Activated naive CD4-positive, alpha-beta T cell treated with anti-CD3 and anti-CD28 coated beads, Interleukin-2, amount 50 U/mL, for 24 hours (primary cell): Measurements from ENCODE around the gene CREB3L1.
A peak's percentile ranks its signal among the peaks of the same experiment; 100 is the strongest.

Experiments used
- H3K27ac Mint-ChIP-seq: one replicate; pipeline ENCODE4 v1.8.0; 2021; ENCODE audit warnings: mild to moderate bottlenecking, mixed read lengths
- H3K27me3 Mint-ChIP-seq: one replicate; pipeline ENCODE4 v1.8.0; 2021; ENCODE audit warnings: mixed read lengths
- H3K36me3 Mint-ChIP-seq: one replicate; pipeline ENCODE4 v1.8.0; 2021; ENCODE audit warnings: mixed read lengths
- H3K4me1 Mint-ChIP-seq: one replicate; pipeline ENCODE4 v1.8.0; 2021; ENCODE audit warnings: mixed read lengths
- H3K4me3 Mint-ChIP-seq: one replicate; pipeline ENCODE4 v1.8.0; 2021; ENCODE audit warnings: mild to moderate bottlenecking, mixed read lengths
- H3K9me3 Mint-ChIP-seq: one replicate; pipeline ENCODE4 v1.8.0; 2021; ENCODE audit warnings: mixed read lengths

CREB3L1 gene

DNA sequence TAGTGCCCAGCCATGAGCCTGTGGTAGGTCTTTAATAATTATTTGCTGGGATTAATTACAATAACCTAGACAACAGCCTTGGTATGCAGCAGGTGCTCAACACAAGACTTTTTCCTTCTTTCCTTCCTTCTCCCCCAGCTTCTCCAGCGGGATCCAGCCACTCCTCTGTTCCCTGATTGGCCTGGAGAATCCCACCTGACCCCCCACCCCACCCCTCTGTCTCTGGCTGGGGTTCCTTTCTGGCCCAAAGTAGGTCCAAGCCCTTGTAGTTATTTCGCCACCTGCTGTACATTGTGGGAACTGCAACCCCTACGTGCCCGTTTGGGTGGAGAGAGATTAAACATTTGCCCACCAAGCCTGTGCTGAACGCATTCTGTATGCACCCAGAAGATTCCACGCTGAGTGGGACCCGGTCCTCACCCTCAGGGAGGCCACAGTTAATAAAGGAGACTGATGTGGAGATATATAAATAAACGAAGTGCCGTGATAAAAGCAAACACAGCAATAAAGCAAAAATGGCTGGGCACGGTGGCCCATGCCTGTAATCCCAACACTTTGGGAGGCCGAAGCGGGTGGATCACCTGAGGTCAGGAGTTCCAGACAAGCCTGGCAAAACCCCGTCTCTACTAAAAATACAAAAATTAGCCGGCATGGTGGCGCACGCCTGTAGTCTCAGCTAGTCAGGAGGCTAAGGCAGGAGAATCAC, 37.7 kb downstream of the CREB3L1 start:
- Mint-ChIP-seq H3K9me3 (no peaks in the 10 kb centered on the region), H3K4me3 (no peak overlapping the region), H3K36me3 (no peaks in the 10 kb centered on the region), H3K27ac (peak overlapping the region; percentile 71), H3K4me1 (peaks cover 25% of the 10 kb centered on the region), H3K27me3 (no peaks in the 10 kb centered on the region)

GRCh38 chr11:46315783-46316563, 38.5 kb downstream of the CREB3L1 start:
- Mint-ChIP-seq H3K4me3 (no peak overlapping the region), H3K27ac (no peak overlapping the region), H3K9me3 (no peaks in the 10 kb centered on the region), H3K4me1 (peaks cover 31% of the 10 kb centered on the region), H3K27me3 (no peaks in the 10 kb centered on the region), H3K36me3 (no peaks in the 10 kb centered on the region)

GRCh38 chr11:46319074-46319453, 41.6 kb downstream of the CREB3L1 start:
- peak overlapping the region; percentile 45 for H3K4me3 Mint-ChIP-seq

DNA sequence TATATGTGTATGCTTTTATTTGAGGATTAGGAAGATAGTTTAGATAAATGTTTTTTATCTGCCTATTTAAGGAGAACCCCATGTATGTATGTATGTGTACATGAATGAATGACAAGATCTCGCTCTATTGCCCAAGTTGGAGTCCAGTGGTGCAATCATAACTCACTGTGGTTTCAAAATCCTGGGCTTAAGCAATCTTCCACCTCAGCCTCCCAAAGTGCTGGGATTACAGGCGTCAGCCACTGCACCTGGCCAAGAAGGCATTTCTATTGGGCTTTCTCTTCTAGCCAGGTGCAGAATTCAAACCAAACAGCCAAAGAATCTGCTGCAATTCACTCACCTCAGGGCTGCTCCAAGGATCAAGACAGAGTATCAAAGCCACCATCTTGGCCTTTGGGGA, 44.3 kb downstream of the CREB3L1 start:
- Mint-ChIP-seq H3K27me3 (no peaks in the 10 kb centered on the region), H3K4me3 (no peak overlapping the region), H3K36me3 (no peaks in the 10 kb centered on the region), H3K27ac (peak overlapping the region; percentile 66), H3K4me1 (peaks cover 44% of the 10 kb centered on the region), H3K9me3 (no peaks in the 10 kb centered on the region)

More at GRCh38 chr11:46319074-46319453, 41.6 kb downstream of the CREB3L1 start:
- Mint-ChIP-seq H3K9me3 (no peaks in the 10 kb centered on the region), H3K27me3 (no peaks in the 10 kb centered on the region), H3K36me3 (no peaks in the 10 kb centered on the region), H3K27ac (peak overlapping the region; percentile 97), H3K4me1 (peaks cover 43% of the 10 kb centered on the region)

DNA sequence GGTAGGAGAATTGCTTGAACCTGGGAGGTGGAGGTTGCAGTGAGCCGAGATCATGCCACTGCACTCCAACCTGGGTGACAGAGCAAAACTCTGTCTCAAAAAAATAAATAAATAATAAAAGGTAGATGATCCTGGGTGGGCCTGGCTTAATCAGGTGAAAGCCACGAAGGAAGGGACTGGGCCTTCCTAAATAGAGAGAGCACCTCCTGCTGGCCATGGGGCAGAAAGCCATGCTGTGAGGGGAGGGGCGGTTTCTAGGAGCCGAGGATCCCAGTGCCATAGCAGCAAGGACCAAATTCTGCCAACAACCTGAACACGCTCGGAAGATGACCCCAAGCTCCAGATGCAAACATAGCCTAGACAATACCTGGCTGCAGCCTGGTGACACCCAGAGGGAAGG, 45.3 kb downstream of the CREB3L1 start:
- H3K4me3 Mint-ChIP-seq = no peak overlapping the region
- H3K4me1 Mint-ChIP-seq = peaks cover 45% of the 10 kb centered on the region
- no peaks in the 10 kb centered on the region for H3K9me3 Mint-ChIP-seq
- H3K27ac Mint-ChIP-seq = no peak overlapping the region
- no peaks in the 10 kb centered on the region for H3K27me3 Mint-ChIP-seq
- H3K36me3 Mint-ChIP-seq = no peaks in the 10 kb centered on the region

DNA sequence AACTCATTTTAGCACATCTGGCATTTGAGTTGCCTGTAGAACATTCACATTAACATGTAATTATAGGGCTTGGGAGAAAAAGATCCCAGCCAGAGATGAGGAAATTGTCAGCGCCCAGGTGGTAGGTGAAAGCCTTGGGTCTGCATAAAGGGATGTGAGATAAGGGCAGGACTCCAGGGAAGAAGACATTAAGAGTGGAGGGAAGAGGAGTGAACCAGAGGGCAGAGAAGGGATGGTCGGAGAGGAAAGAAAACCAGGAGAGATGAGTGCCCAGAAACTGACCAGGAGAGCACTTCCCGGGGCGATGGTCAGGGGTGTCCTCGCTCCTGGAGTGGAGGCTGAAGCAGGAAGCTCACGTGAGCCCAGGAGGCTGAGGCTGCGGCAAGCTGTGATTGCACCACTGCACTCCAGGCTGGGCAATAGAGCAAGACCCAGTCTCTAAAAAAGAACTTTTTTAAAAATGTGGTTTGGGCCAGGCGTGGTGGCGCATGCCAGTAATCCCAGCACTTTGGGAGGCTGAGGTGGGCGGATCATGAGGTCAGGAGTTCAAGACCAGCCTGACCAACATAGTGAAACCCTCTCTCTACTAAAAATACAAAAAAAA, 49.5 kb downstream of the CREB3L1 start:
- Mint-ChIP-seq H3K9me3 (no peaks in the 10 kb centered on the region), H3K36me3 (no peaks in the 10 kb centered on the region), H3K27me3 (no peaks in the 10 kb centered on the region), H3K4me1 (peaks cover 41% of the 10 kb centered on the region), H3K4me3 (no peak overlapping the region), H3K27ac (no peak overlapping the region)

- H3K4me1 Mint-ChIP-seq = peaks cover 42% of the 10 kb centered on the region
- H3K9me3 Mint-ChIP-seq = no peaks in the 10 kb centered on the region
- peak overlapping the region; percentile 8 for H3K27ac Mint-ChIP-seq
- H3K4me3 Mint-ChIP-seq = no peak overlapping the region
- H3K27me3 Mint-ChIP-seq = no peaks in the 10 kb centered on the region
- no peaks in the 10 kb centered on the region for H3K36me3 Mint-ChIP-seq
Measured at GRCh38 chr11:46327829-46328228, 50.4 kb downstream of the CREB3L1 start.

GRCh38 chr11:46330154-46330553, 52.7 kb downstream of the CREB3L1 start:
- H3K4me1 Mint-ChIP-seq = peaks cover 61% of the 10 kb centered on the region
- no peaks in the 10 kb centered on the region for H3K27me3 Mint-ChIP-seq
- no peaks in the 10 kb centered on the region for H3K36me3 Mint-ChIP-seq
- H3K9me3 Mint-ChIP-seq = no peaks in the 10 kb centered on the region
- peak overlapping the region; percentile 85 for H3K4me3 Mint-ChIP-seq
- peak overlapping the region; percentile 95 for H3K27ac Mint-ChIP-seq

- H3K9me3 Mint-ChIP-seq = no peaks in the 10 kb centered on the region
- peak overlapping the region; percentile 95 for H3K27ac Mint-ChIP-seq
- no peaks in the 10 kb centered on the region for H3K27me3 Mint-ChIP-seq
- H3K36me3 Mint-ChIP-seq = no peaks in the 10 kb centered on the region
- peaks cover 63% of the 10 kb centered on the region for H3K4me1 Mint-ChIP-seq
- peak overlapping the region; percentile 85 for H3K4me3 Mint-ChIP-seq
Measured at GRCh38 chr11:46330563-46331281, 53.3 kb downstream of the CREB3L1 start.

DNA sequence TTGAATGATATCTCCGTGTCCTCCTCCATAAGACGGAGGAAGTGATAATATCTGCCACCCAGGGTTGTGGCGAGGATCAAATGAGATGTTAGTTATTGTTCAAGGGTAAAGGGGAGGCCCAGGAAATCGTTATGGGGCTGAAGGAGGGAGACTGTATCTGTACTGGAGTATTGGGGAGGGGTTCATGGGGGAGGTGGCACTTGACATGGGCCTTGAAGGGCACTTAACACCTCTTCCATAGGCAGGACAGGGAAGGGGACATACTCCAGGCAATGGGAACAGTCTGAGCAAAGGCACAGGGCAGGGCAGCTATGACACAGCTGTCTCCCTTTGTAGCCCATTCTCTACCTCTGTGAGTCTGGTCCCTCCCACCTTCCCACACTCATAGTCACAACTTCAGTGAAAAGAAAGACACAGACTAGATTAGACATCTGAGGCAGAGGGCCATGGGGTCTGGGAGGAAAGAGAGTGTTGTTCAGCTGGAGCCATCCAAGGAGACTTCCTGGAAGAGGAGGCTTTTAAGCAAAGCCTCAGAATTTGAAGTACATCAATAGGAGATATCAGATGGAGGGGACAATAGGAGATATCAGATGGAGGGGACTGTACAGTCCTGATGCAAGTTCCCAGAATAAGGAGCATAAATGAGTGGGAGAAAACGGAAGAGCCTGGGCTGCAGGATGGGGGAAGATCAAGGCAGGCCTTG, 54.0 kb downstream of the CREB3L1 start:
- no peaks in the 10 kb centered on the region for H3K27me3 Mint-ChIP-seq

DNA sequence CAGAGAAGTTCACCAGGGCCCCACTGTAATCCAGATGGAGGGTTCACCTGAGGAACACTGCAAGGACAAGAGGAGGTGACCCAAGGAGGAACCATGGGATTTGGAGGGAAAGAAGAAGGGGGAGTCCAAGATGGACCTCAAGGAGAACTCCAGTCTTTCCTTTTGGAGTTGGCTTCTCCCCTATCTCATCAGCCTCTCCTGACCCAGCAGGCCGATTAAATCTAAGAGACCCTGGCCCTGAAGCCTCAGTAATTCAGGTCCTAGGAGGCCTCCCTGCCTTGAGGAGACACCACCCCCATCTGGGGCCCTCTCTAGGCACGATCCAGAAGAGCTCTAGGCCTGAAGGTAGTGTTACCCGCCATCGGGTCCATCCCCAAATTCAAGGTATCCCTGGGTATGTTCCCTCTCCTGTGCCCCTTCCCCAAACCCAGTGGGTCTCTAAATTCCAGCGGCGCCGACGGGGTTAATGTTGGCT, 54.7 kb downstream of the CREB3L1 start:
- Mint-ChIP-seq H3K9me3 (no peaks in the 10 kb centered on the region), H3K27me3 (no peaks in the 10 kb centered on the region), H3K4me1 (peaks cover 71% of the 10 kb centered on the region), H3K27ac (peak overlapping the region; percentile 95), H3K36me3 (no peaks in the 10 kb centered on the region), H3K4me3 (peak overlapping the region; percentile 85)

More for the DNA sequence above, 54.0 kb downstream of the CREB3L1 start:
- peak overlapping the region; percentile 95 for H3K27ac Mint-ChIP-seq
- H3K4me1 Mint-ChIP-seq = peaks cover 70% of the 10 kb centered on the region
- H3K9me3 Mint-ChIP-seq = no peaks in the 10 kb centered on the region
- no peaks in the 10 kb centered on the region for H3K36me3 Mint-ChIP-seq
- peak overlapping the region; percentile 85 for H3K4me3 Mint-ChIP-seq

GRCh38 chr11:46332568-46333393, 55.3 kb downstream of the CREB3L1 start:
- peaks cover 75% of the 10 kb centered on the region for H3K4me1 Mint-ChIP-seq
- no peaks in the 10 kb centered on the region for H3K27me3 Mint-ChIP-seq
- H3K27ac Mint-ChIP-seq = no peak overlapping the region
- no peaks in the 10 kb centered on the region for H3K36me3 Mint-ChIP-seq
- H3K9me3 Mint-ChIP-seq = no peaks in the 10 kb centered on the region
- H3K4me3 Mint-ChIP-seq = peak overlapping the region; percentile 88

DNA sequence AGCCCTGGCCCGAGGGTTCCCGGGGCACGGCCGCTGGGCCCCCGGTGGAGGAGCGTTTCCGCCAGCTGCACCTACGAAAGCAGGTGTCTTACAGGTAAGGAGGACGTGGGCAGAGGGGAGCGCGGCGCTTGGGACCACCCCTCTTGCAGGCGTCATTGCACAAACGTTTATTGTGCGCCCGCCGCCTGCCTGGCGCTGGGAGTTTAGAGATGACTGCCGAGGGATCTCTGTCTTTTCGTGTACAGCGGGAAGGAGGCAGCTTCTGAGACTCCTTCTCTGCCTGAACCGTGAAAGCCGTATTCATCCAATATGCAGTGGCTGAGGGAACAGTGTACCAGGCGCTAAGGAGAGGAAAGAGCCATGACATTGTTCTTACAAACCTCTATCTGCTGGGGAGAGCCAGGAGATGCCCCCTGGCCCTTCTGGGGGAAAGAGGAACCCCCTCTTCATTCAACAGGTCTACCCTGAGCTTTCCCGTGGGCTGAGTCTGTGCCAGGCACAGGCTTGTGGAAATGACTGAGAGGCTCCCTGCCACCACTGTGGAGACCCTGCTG, 56.0 kb downstream of the CREB3L1 start:
- Mint-ChIP-seq H3K27ac (peak overlapping the region; percentile 87), H3K36me3 (no peaks in the 10 kb centered on the region), H3K4me1 (peaks cover 82% of the 10 kb centered on the region), H3K4me3 (peak overlapping the region; percentile 88), H3K27me3 (no peaks in the 10 kb centered on the region), H3K9me3 (no peaks in the 10 kb centered on the region)

DNA sequence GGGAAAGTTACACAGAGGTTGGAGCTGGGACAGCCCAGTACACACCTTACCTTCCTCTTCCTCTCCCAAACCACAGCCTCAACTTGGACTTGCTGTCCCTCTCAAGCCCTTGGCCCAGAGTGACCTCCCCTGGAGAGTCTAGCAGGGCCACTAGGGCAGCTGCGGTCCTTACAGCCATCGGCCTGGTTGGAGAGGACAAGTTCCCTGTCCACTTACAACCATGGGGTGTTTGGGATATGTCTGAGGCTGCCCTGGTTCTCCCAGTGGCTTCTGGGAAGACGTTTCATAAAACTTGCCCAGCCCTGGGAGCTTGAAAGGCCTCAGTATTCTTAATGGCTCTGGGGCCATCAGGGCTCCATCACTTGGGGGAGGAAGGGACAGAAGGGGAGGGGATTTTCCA, 56.7 kb downstream of the CREB3L1 start:
- Mint-ChIP-seq H3K9me3 (no peaks in the 10 kb centered on the region), H3K27me3 (no peaks in the 10 kb centered on the region), H3K4me3 (peak overlapping the region; percentile 88), H3K27ac (peak overlapping the region; percentile 83), H3K4me1 (peaks cover 87% of the 10 kb centered on the region), H3K36me3 (no peaks in the 10 kb centered on the region)
